Suprapubic skin (tissue), 4 donors: Measurements from ENCODE around the gene TUBGCP6. TPM values are rescaled to one million over a fixed set of nuclear protein-coding genes. Genes with fewer than 3 reads are reported as not detected.
A peak's percentile ranks its signal among the peaks of the same experiment; 100 is the strongest.

ENCODE experiments used
- DNase-seq, 2 donors: peaks; one replicate each; pipeline ENCODE4 v3.0.0-alpha.2; 2019; ENCODE audit warnings: low spot score in 2 of 2
- H3K27ac ChIP-seq: fragments of 200-600 bp; sonication (generic); one replicate; pipeline ENCODE4 v1.5.1; 2019
- H3K27me3 ChIP-seq: fragments of 200-600 bp; sonication (generic); one replicate; pipeline ENCODE4 v1.5.1; 2019
- H3K36me3 ChIP-seq: fragments of 200-600 bp; sonication (generic); one replicate; pipeline ENCODE4 v1.5.1; 2019
- H3K4me1 ChIP-seq: fragments of 200-600 bp; sonication (generic); one replicate; pipeline ENCODE4 v1.5.1; 2019
- H3K4me3 ChIP-seq: fragments of 200-600 bp; sonication (generic); one replicate; pipeline ENCODE4 v1.5.1; 2019; ENCODE audit warnings: mild to moderate bottlenecking
- H3K9me3 ChIP-seq: fragments of 200-600 bp; sonication (generic); one replicate; pipeline ENCODE4 v1.5.1; 2019
- EP300 ChIP-seq: sonication (generic); formaldehyde crosslinking; IDR thresholded peaks from one replicate; pipeline ENCODE4 v1.6.1; 2017; ENCODE audit warnings: antibody characterized with exemption
- POLR2A ChIP-seq, 2 donors: fragments of 450-650 bp; IDR thresholded peaks; one replicate each; pipeline ENCODE4 v1.6.1; 2017; ENCODE audit warnings: antibody characterized with exemption in 2 of 2, mild to moderate bottlenecking in 2 of 2, moderate library complexity in 2 of 2
- POLR2AphosphoS5 ChIP-seq, 3 donors: sonication (generic); formaldehyde crosslinking; IDR thresholded peaks; one replicate each; pipeline ENCODE4 v1.6.1; 2017; ENCODE audit warnings: antibody characterized with exemption in 3 of 3
- WGBS: methylation state at CpG from one replicate; pipeline ENCODE4 v1.1.5; 2018; 5-methylcytosine and 5-hydroxymethylcytosine counted together
- total RNA-seq, 4 donors: library from RNA; depleted of rRNA; stranded (reverse); fragments of >200 nt; gene quantifications; one replicate each; pipeline ENCODE4 v1.1.0, GENCODE V29; 2016
- TF ChIP-seq, protein P1 (sequence below), 2 donors: fragments of 200-600 bp in 1 of 2; fragments of 450-650 bp in 1 of 2; sonication (generic) in 1 of 2; IDR thresholded peaks; one replicate each; pipeline ENCODE4 v1.5.1; 2016 to 2019; ENCODE audit warnings: antibody characterized with exemption in 2 of 2, mild to moderate bottlenecking in 1 of 2, moderate library complexity in 1 of 2

TUBGCP6 gene
- total RNA-seq, 4 donors from 2014 or later: 43.0 to 113 (median 69.7) TPM

DNA sequence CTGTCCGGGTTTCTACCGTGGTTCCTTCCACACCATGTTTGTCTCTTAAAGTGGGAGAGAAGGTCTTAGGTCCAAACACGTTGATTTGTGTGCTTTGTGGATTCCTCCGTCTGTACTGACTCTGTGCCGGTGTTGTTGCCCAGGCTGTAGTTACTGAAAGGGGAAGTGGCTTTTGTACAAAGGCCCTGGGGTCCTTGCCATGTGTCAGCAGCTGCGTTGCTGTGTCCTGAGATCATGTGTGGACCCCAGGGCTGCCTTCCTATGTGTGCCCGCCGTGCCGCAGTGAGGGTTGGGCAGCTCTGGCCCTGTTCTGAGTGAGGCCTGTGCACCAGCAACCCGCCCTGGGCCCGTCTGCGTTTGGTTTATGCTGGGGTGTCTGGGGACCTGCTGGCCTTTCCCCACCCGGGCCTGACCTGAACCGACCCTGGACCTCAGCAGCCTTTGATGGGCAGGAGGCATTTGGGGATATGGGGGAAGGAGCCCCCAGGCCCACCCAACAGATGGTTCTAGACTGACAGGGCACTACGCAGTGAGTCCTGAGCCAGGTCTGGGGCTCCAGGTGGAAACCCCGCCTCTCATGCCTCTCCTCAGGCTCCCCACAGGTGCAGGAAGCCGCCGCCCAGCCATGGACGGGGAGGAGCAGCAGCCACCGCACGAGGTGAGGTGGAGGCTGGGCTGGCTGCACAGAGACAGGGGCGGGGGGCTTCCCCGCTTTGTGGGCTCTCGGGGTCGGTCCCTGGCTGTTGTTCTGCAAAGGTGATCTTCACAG is 52.2 kb downstream of the TUBGCP6 start:
- Histone ChIP-seq H3K4me1 (peaks cover 45% of the 10 kb centered on the region), H3K9me3 (no peaks in the 10 kb centered on the region), H3K36me3 (peaks cover 30% of the 10 kb centered on the region), H3K4me3 (no peak overlapping the region), H3K27me3 (no peaks in the 10 kb centered on the region), H3K27ac (peak overlapping the region; percentile 10)
- no peak for TF ChIP-seq POLR2AphosphoS5 (IDR thresholded peaks at IDR 0.05)
- no peak for TF ChIP-seq EP300
- TF ChIP-seq, protein P1, sequence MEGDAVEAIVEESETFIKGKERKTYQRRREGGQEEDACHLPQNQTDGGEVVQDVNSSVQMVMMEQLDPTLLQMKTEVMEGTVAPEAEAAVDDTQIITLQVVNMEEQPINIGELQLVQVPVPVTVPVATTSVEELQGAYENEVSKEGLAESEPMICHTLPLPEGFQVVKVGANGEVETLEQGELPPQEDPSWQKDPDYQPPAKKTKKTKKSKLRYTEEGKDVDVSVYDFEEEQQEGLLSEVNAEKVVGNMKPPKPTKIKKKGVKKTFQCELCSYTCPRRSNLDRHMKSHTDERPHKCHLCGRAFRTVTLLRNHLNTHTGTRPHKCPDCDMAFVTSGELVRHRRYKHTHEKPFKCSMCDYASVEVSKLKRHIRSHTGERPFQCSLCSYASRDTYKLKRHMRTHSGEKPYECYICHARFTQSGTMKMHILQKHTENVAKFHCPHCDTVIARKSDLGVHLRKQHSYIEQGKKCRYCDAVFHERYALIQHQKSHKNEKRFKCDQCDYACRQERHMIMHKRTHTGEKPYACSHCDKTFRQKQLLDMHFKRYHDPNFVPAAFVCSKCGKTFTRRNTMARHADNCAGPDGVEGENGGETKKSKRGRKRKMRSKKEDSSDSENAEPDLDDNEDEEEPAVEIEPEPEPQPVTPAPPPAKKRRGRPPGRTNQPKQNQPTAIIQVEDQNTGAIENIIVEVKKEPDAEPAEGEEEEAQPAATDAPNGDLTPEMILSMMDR (IDR thresholded peaks at IDR 0.05): no peak
- no peak for TF ChIP-seq POLR2A (IDR thresholded peaks at IDR 0.05)
- 65% methylated on average over 16 of the region's 25 CpGs for WGBS
- no peak for DNase-seq

DNA sequence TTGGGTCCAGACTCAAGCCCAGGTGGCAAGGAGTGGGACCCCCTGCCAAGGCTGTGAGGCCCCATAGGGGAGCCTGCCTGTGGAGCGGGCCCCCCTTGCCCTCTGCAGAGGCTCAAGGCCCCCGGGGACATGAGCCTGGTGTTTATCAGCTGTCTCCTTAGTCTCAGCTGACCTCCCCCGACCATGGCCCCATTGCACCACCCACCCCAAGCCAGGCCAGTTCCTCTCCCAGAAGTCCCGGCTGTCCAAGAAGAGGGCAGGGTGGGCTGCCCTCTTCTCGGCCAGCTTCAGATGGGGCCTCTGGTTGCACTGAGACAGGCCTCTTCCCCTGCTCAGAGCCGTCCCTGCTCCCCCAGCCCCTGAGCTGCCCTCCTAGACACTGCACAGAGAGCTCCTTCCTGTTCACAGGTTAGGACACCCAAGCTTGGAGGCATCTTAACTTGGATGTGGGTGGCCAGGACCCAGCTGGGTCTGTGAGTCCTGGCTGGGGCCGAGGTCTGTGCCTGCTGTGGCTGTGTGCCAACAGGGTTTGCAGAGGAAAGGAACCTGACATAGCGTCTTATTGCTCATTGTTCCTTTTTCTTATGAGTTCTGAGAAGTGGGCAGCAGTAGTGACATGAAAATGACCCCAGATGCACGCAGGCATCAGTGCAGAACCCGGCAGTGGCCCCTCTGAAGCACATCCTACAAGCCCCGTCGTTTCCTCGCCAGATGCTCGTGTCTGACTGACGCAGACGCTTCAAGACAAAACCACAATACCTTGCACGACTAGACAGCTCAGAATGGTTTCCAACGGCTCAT is 53.7 kb downstream of the TUBGCP6 start:
- Histone ChIP-seq H3K9me3 (no peaks in the 10 kb centered on the region), H3K4me1 (peaks cover 59% of the 10 kb centered on the region), H3K36me3 (peaks cover 19% of the 10 kb centered on the region), H3K27me3 (no peaks in the 10 kb centered on the region), H3K4me3 (peak overlapping the region; percentile 49), H3K27ac (peak overlapping the region; percentile 84)
- TF ChIP-seq, protein P1 (IDR thresholded peaks at IDR 0.05): no peak
- TF ChIP-seq EP300: no peak
- TF ChIP-seq POLR2AphosphoS5 (IDR thresholded peaks at IDR 0.05): no peak
- no peak for TF ChIP-seq POLR2A (IDR thresholded peaks at IDR 0.05)
- 51% methylated on average over 17 of the region's 18 CpGs for WGBS
- no peak for DNase-seq

DNA sequence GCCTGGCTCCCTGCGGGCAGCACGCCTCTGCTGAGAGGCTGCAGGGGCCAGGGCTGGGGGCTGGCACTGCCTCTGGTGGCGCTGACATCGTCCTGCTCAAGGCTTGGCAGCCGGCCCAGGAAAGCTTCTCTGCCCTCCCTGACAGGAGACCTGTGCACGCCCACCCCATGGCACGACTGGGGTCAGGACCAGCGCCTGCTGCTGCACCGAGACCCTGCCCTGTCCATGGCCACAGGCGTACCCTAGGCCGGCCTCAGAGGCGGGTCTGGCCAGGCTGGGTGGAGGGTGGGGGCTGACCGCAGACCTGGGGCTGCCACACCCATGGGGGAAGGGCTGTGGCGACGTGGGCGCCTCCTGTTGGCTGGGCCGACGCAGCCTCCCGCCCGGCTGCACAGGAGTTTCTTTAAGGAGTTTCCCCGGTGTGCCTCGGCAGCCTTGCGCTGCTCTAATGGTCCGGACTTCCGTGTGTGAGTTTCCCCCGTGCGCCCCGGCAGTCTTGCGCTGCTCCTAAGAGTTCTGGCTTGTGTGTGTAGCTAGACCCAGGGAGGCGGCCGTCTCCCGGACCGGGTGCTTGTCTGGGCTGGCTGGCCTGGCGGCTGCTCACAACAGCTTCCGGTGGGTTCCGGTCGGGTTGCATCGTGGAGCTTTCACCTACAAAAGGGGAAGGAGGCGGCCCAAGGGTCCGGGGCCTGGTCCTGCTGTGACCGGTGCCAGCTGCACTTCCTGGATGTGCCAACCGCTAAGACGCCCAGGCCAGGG is 54.5 kb downstream of the TUBGCP6 start:
- 5% methylated on average over 23 of the region's 43 CpGs for WGBS
- H3K4me1 ChIP-seq: peaks cover 61% of the 10 kb centered on the region

DNA sequence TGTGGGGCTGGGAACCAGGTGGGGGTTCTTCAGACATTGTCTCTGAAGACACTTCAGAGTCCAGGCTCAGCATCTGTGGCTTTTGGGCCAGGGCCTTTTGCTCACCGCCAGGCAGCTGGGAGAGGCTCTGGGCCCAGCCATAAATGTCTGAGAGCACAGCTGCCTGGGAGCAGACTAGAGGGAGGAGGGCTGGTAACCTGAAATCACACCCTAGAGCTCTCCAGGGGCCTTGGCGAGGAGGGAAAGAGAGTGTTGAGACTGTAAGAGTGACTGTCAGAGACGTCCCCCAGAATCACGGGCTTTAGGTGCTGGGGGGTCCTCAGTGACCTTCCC is 55.0 kb downstream of the TUBGCP6 start:
- TF ChIP-seq POLR2A (IDR thresholded peaks at IDR 0.05): no peak
- TF ChIP-seq POLR2AphosphoS5 (IDR thresholded peaks at IDR 0.05): no peak
- no peak for TF ChIP-seq EP300
- TF ChIP-seq, protein P1 (IDR thresholded peaks at IDR 0.05): no peak
- Histone ChIP-seq H3K36me3 (peaks cover 14% of the 10 kb centered on the region), H3K9me3 (no peaks in the 10 kb centered on the region), H3K27ac (peak overlapping the region; percentile 84), H3K4me3 (peak overlapping the region; percentile 49), H3K27me3 (no peaks in the 10 kb centered on the region), H3K4me1 (peaks cover 67% of the 10 kb centered on the region)
- no peak for DNase-seq
- WGBS: 18% methylated on average over 2 of the region's 4 CpGs

More for the DNA sequence above, 54.5 kb downstream of the TUBGCP6 start:
- TF ChIP-seq EP300 (no peak), POLR2AphosphoS5 (IDR thresholded peaks at IDR 0.05) (no peak), POLR2A (IDR thresholded peaks at IDR 0.05) (no peak)
- TF ChIP-seq, protein P1 (IDR thresholded peaks at IDR 0.05): peak in 1 of 2 donors; percentile 26
- DNase-seq: peak; percentile 88 to 91
- Histone ChIP-seq H3K27me3 (no peaks in the 10 kb centered on the region), H3K9me3 (no peaks in the 10 kb centered on the region), H3K4me3 (peak overlapping the region; percentile 49), H3K36me3 (peaks cover 18% of the 10 kb centered on the region), H3K27ac (peak overlapping the region; percentile 84)
